RCC 7860 (cell line): ENCODE data around the gene WWOX.
A peak's percentile ranks its signal among the peaks of the same experiment; 100 is the strongest.
"Not testable (repeated sequence)": the region's sequence is repeated elsewhere in the genome, so short reads cannot be mapped to it uniquely, and the experiment has no call there.

Experiments used
- DNase-seq: peaks from one replicate; pipeline ENCODE4 v3.0.0-alpha.2; 2015; ENCODE audit warnings: low spot score
- FAIRE-seq: peaks from 2 replicates; lab custom pipeline; 2012; peaks lifted over from hg19 to GRCh38; lab: Jason Lieb, UNC

Gene WWOX

DNA sequence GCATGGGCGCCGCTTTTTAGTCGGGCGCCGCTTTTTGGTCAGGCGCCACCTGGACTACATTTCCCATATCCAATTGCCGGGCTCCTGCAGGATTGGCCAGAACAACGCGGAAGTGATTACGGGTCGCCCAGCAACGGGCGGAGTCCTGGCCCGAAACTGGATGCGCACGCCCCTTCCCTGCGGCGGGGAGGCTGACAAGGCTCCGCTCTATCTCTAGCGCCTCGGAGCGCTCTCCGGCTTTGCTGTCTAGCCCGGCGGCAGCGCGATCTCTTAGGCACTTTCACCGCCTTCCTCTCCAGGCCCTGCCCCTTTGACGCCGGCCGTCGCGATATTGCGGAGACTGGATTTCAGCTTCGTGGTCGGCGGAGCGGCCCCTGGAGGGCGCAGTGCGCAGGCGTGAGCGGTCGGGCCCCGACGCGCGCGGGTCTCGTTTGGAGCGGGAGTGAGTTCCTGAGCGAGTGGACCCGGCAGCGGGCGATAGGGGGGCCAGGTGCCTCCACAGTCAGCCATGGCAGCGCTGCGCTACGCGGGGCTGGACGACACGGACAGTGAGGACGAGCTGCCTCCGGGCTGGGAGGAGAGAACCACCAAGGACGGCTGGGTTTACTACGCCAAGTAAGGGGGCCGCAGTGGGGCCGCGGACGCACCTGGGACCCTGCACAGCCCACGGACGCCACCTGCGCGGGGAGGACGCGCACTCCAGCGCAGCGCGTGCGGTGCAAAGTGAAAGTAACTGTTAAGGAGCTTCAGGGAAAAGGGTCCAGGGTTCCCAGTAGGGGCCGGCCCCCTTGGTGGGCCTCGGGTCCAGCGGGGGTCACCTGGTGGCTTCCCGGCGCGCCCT, at the start of gene WWOX:
WWOX (plus strand) TSS at position 384 of the 841 bp plus-strand sequence.
- peak; percentile 94 for DNase-seq
- FAIRE-seq = peak; percentile 72

- no peak for FAIRE-seq
Measured at GRCh38 chr16:78050734-78051400, 48.6 kb upstream of the WWOX start.

GRCh38 chr16:78057803-78058564, 41.5 kb upstream of the WWOX start:
- FAIRE-seq = no peak
- no peak for DNase-seq

More at GRCh38 chr16:78050734-78051400, 48.6 kb upstream of the WWOX start:
- DNase-seq = no peak

GRCh38 chr16:78059806-78060205, 39.6 kb upstream of the WWOX start:
- not testable (repeated sequence) for FAIRE-seq, DNase-seq

GRCh38 chr16:78060295-78060694, 39.2 kb upstream of the WWOX start:
- FAIRE-seq (no peak), DNase-seq (no peak)

DNA sequence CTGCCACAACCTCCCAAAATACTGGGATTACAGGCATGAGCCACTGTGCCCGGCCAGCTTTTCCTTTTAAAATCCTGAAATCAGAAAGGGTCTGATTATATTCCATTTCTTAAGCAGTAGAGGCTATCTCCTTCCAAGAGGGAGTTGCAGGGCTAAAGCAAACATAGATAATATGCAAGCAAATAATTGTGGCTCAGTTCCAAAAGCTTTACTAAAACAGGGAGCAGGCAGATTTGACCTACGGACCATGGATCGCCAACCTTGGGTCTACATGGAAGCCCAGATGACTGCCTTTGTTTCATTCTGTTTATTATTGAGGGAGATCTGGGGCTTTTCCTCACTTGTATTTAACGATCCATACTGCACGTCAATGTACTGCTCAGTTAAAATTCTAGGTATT, 38.6 kb upstream of the WWOX start:
- FAIRE-seq (no peak), DNase-seq (no peak)

DNA sequence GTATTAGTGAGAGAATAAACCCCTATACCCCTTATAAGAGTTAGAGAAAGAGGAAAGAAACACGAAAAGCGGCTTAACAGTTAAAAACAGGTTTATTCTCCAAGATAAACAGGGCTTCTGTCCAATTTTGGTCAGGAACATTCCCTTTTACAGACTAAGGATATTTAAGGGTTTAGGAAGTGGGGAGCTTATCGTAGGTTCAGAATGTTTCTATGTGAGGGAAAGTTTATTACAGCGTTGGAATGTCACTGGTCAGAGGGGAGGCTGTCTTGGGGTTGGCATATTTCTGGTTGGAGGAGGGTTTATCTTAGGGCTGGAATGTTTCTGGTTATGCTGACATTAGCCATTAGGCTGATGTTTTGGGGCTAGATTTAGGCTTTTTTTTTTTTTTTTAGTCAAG, 34.1 kb upstream of the WWOX start:
- FAIRE-seq (no peak), DNase-seq (no peak)

- DNase-seq (no peak), FAIRE-seq (no peak)
Measured at GRCh38 chr16:78069913-78070312, 29.5 kb upstream of the WWOX start.

DNA sequence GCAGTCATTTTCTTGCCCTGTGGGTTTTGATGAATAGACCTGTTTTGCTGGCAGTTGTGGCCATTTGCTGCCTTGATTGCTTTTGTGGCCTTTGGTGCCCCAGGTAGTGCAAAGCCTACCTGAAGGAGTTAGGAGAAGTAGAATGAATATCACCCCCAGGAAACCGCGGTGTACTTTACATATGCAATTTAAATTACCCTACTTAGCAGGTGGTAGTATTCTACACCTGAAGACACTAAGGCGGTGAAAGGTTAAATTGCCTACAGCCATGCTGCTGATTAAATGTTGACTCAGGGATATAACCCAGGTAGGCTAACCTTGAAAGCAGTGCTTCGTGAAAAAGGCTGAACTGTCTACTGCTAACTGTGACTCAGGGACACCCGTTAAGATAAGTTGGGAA, 27.2 kb upstream of the WWOX start:
- DNase-seq (no peak), FAIRE-seq (no peak)

GRCh38 chr16:78075800-78076199, 23.7 kb upstream of the WWOX start:
- DNase-seq (no peak), FAIRE-seq (no peak)

DNA sequence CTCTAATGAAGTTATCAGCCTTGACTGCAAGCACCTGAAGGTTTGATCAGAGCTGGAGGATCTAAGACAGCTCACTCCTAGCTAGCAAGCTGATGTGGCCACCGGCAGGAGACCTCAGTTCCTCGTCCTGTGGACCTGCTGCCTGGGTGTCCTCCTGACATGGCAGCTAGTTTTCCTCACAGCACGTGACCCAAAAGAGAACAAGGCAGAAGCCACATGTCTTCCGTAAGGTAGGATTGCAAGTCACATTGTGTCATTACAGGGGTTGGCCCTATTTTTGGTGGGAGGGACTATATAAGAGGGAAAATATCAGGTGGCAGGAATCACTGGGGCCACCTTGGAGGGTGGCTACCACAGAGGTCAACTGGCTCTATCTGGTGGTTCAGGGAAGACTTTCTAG, 18.1 kb upstream of the WWOX start:
- no peak for DNase-seq
- FAIRE-seq = no peak

GRCh38 chr16:78091419-78091818, 8.0 kb upstream of the WWOX start:
- DNase-seq (no peak), FAIRE-seq (no peak)

GRCh38 chr16:78092758-78093157, 6.7 kb upstream of the WWOX start:
- DNase-seq = no peak
- FAIRE-seq = no peak

GRCh38 chr16:78094166-78094565, 5.3 kb upstream of the WWOX start:
- DNase-seq = no peak

DNA sequence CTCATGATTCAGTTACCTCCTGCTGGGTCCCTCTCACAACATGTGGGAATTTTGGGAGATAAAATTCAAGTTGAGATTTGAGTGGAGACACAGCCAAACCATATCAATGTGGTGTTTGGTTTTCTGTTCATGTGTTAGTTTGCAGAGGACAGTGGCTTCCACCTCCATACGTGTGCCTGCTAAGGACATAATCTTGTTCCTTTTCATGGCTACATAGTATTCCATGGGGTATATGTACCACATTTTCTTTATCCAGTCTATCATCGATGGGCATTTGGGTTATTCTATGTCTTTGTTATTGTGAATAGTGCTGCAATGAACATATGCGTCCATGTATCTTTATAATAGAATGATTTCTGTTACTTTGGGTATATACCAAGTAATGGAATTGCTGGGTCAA, 4.5 kb upstream of the WWOX start:
- no peak for DNase-seq
- FAIRE-seq = no peak

More at GRCh38 chr16:78094166-78094565, 5.3 kb upstream of the WWOX start:
- FAIRE-seq = no peak

DNA sequence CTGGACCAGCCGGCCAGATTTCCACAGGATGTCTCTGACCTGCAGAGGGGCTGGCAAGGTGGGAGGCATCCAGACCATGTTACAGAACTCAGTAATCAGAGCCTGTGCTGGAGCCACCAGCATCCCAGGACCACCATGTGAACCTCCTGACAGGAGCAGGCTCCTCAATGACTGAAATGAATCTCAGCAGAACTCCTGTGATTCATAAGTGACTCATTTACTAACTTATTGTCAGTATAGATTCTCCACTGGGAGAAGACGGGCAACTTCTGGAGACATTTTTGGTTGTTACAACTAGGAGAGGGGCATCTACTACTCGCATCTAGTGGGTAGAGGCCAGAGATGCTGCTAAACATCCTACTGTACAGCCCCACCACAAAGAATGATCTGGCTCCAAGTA, 3.1 kb upstream of the WWOX start:
- FAIRE-seq = no peak
- DNase-seq = no peak

GRCh38 chr16:78097548-78097947, 1.9 kb upstream of the WWOX start:
- DNase-seq (no peak), FAIRE-seq (no peak)

- no peak for DNase-seq
- no peak for FAIRE-seq
Measured at GRCh38 chr16:78098087-78098486, 1.4 kb upstream of the WWOX start.

DNA sequence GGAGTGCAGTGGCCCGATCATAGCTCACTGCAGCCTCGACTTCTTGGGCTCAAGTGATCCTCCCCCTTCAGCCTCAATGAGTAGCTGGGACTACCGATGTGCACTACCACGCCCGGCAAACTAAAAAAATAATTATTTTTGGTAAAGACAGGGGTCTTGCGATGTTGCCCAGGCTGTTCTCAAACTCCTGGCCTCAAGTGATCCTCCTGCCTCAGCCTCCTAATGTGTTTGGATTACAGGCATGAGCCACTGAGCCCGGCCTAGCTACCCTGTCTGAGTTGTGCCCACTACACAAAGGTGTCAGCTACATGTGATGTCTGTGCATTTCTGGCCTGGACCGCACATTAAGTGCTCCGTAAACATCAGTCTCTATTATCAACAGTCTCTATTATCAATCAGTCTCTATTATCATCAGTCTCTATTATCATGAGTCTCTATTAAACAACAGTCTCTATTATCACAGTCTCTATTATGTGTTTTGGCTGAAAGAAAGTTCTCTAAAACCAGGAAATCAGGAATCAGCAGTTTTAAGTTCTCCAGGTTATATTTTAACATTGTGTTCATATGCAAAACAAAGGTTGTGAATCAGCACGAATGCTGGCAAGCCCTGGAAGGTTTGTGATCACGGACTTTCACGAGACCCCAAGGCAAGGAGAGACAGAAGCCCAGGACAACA, 721 bp upstream of the WWOX start:
- FAIRE-seq (no peak), DNase-seq (no peak)

DNA sequence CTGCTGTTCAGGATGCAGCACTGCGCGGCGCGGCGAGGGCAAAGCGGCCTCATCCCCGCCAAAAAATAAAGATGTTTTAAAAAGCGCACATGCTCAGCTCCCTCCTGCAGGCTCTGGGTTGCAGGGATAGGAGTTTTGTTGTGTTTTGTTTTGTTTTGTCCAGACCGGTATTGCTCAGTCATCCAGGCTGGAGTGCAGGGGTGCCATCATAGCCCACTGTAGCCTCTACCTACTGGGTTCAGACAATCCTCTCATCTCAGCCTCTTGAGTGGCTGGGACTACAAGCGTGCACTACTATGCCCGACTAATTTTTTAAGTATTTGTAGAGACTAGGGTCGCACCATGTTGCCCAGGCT, 636 bp downstream of the WWOX start:
- FAIRE-seq = no peak
- no peak for DNase-seq

DNA sequence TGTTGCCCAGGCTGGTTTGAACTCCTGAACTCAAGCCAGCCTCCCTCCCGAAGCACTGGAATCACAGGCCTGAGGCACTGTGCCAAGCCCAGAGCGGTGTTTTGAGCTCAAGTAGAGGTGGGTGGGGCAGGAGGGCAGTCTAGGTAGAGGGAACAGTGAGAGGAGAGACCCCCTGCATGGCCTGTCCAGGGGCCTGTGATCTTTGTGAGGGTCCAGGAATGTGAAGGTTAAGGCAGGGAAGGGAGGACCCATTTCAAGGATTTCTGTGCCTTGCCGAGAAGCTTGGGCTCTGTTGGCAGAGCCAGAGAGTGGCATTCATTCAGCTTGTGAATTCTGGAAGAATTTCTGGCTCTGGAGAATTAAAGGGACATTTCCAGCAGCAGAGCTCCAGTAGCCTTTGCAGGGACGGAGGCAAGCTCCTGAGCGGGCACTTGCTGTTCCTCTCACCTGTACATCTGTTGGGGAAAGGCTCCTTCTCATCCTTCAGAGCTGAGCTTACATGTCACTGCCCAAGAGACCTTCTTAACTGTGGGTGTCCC, 2.7 kb downstream of the WWOX start:
- no peak for FAIRE-seq
- DNase-seq = no peak
